GM12878 (cell line): ENCODE results near the gene YWHAH. TPM values are rescaled to one million over a fixed set of nuclear protein-coding genes. Genes with fewer than 3 reads are reported as not detected.

Source experiments
- ATAC-seq: fragments of 200-7000 bp; cut with Tn5 transposase; 3 replicates; pipeline ENCODE4 v1.9.1; 2020; ENCODE audit warnings: mild to moderate bottlenecking, moderate library complexity
- BruUV-seq: library from RNA; stranded (reverse); fragments of 400-500 nt; replicated peaks from 2 replicates; lab custom pipeline; 2021; lab: Mats Ljungman, UMichigan
- CTCF ChIA-PET: fragments of 300-600 bp; sonication (Branson Sonifier 250); formaldehyde crosslinking; extraction: SDS; loops from one replicate; lab custom pipeline; 2021; ENCODE audit warnings: inconsistent platforms; lab: Yijun Ruan, JAX
- POLR2A ChIA-PET: fragments of 350-600 bp; formaldehyde crosslinking; extraction: SDS; loops from one replicate; lab custom pipeline; 2021; ENCODE audit warnings: inconsistent platforms; lab: Charles Lee
- RAD21 ChIA-PET: fragments of 300-600 bp; sonication (Branson Sonifier 250); formaldehyde crosslinking; loops from one replicate; lab custom pipeline; 2023; ENCODE audit warnings: antibody characterized with exemption; ENCODE audit not compliant: unreplicated experiment; lab: Charles Lee
- SMC1A ChIA-PET: fragments of 300-600 bp; sonication (Branson Sonifier 250); formaldehyde crosslinking; loops from one replicate; lab custom pipeline; 2023; ENCODE audit not compliant: unreplicated experiment, uncharacterized antibody; lab: Charles Lee
- DNase-seq: peaks from one replicate; pipeline ENCODE4 v3.0.0-alpha.2; 2011; ENCODE audit warnings: low read depth, low spot score
- FAIRE-seq: peaks from 3 replicates; lab custom pipeline; 2011; peaks lifted over from hg19 to GRCh38; lab: Jason Lieb, UNC
- H2AFZ ChIP-seq: 2 replicates; pipeline ENCODE4 v1.6.0; 2011; ENCODE audit warnings: low read depth, low read length, control low read depth; ENCODE audit not compliant: control insufficient read depth
- H3K27ac ChIP-seq: 2 replicates; pipeline ENCODE4 v1.5.1; 2011; ENCODE audit warnings: control low read depth; ENCODE audit not compliant: control insufficient read depth, insufficient read depth
- H3K27me3 ChIP-seq, 2 experiments: replicated peaks in 1 of 2; 2 replicates each; pipeline versions ENCODE4 v1.6.0 to v1.6.1; 2011; ENCODE audit warnings: low read length in 1 of 2; ENCODE audit not compliant: control insufficient read depth in 2 of 2, insufficient read depth in 2 of 2
- H3K36me3 ChIP-seq, 2 experiments: 2 replicates each; pipeline ENCODE4 v1.5.1; 2011; ENCODE audit warnings: low read length in 1 of 2; ENCODE audit not compliant: control insufficient read depth in 2 of 2, insufficient read depth in 2 of 2
- H3K4me1 ChIP-seq: 2 replicates; pipeline ENCODE4 v1.6.1; 2011; ENCODE audit warnings: mild to moderate bottlenecking, low read length, moderate library complexity, mixed read lengths; ENCODE audit not compliant: control insufficient read depth, insufficient read depth
- H3K4me2 ChIP-seq: 2 replicates; pipeline ENCODE4 v1.6.0; 2011; ENCODE audit warnings: control low read depth; ENCODE audit not compliant: control insufficient read depth, insufficient read depth
- H3K4me3 ChIP-seq: fragments of 200-600 bp; sonication (generic); 2 replicates; pipeline ENCODE4 v1.5.1; 2016
- H3K79me2 ChIP-seq: 2 replicates; pipeline ENCODE4 v1.6.0; 2011; ENCODE audit warnings: low read length; ENCODE audit not compliant: control insufficient read depth, insufficient read depth
- H3K9ac ChIP-seq: 2 replicates; pipeline ENCODE4 v1.8.0; 2011; ENCODE audit warnings: low read length, control low read depth, mixed read lengths; ENCODE audit not compliant: control insufficient read depth, insufficient read depth
- H3K9me3 ChIP-seq: replicated peaks from 3 replicates; pipeline ENCODE4 v1.5.1; 2011; ENCODE audit warnings: mild to moderate bottlenecking, low read length; ENCODE audit not compliant: control insufficient read depth, insufficient read depth
- H4K20me1 ChIP-seq: 2 replicates; pipeline ENCODE4 v1.6.0; 2011; ENCODE audit not compliant: control insufficient read depth, insufficient read depth
- CEBPB ChIP-seq, 2 experiments: fragments of 150-350 bp in 1 of 2; IDR thresholded peaks; 2 replicates each; pipeline ENCODE4 v1.6.1; 2012 to 2014; ENCODE audit warnings: low read depth in 2 of 2, low read length in 2 of 2, borderline replicate concordance in 1 of 2, inconsistent platforms in 1 of 2
- EZH2 ChIP-seq: IDR thresholded peaks from 2 replicates; pipeline ENCODE4 v1.6.1; 2012; ENCODE audit warnings: low read depth, mild to moderate bottlenecking, control low read depth, inconsistent platforms, low read length, borderline replicate concordance; ENCODE audit not compliant: control insufficient read depth
- KLF5 ChIP-seq: fragments of 450-650 bp; IDR thresholded peaks from 2 replicates; pipeline ENCODE4 v1.6.1; 2014; ENCODE audit warnings: mild to moderate bottlenecking; ENCODE audit not compliant: partially characterized antibody
- MEF2B ChIP-seq: fragments of 450-650 bp; IDR thresholded peaks from 2 replicates; pipeline ENCODE4 v1.6.1; 2018; ENCODE audit warnings: mild to moderate bottlenecking, moderate library complexity; ENCODE audit not compliant: partially characterized antibody, poor library complexity, severe bottlenecking
- POLR2AphosphoS2 ChIP-seq: IDR thresholded peaks from 2 replicates; pipeline ENCODE4 v1.6.1; 2011; ENCODE audit warnings: low read depth, mild to moderate bottlenecking, low read length, improper control_type of control experiment, moderate library complexity
- ZSCAN29 ChIP-seq: fragments of 450-650 bp; IDR thresholded peaks from 2 replicates; pipeline ENCODE4 v1.6.1; 2017; ENCODE audit warnings: mild to moderate bottlenecking, moderate library complexity
- WGBS: methylation state at CpG from one replicate; pipeline ENCODE4 v1.1.6; 2016; ENCODE audit warnings: low lambda C conversion rate; ENCODE audit not compliant: insufficient replicate concordance, insufficient coverage; ENCODE audit errors: missing lambda C conversion rate; 5-methylcytosine and 5-hydroxymethylcytosine counted together
- in situ Hi-C: fragments of 300-500 bp; cut with MboI; formaldehyde crosslinking; loops from 9 replicates; pipeline ENCODE4 v1.14.3; 2018; ENCODE audit warnings: mixed read lengths
- intact Hi-C: fragments of 100-400 bp; cut with micrococcal nuclease; formaldehyde crosslinking; loops from one replicate; pipeline ENCODE4 v1.14.2; 2022; ENCODE audit not compliant: unreplicated experiment
- polyA plus RNA-seq, 11 experiments: library from polyadenylated mRNA; depleted of rRNA in 4 of 11; unstranded in 6 of 11; stranded (reverse) in 5 of 11; fragments of >200 nt; fragmentation: Nextera tagmentation in 4 of 11; fragmentation: Illumina TruSeq in 1 of 11; extraction: Ambion mirVana in 4 of 11; extraction: Trizol in 1 of 11; gene quantifications; 1 replicate in 1 of 11; 2 replicates in 10 of 11; pipeline versions ENCODE4 v1.2.1 to v1.2.3, GENCODE V29; 2011 to 2016; ENCODE audit warnings: inconsistent platforms in 2 of 11, missing spikeins in 2 of 11, low read depth in 1 of 11
- total RNA-seq, 4 experiments: library from RNA; depleted of rRNA in 3 of 4; stranded (reverse); fragments of >200 nt in 3 of 4; fragmentation: Illumina TruSeq in 1 of 4; extraction: Trizol in 1 of 4; gene quantifications; 2 replicates each; pipeline versions ENCODE4 v1.2.1 to v1.2.3, GENCODE V29; 2013 to 2021
- TF ChIP-seq, protein P1 (sequence below), 3 experiments: IDR thresholded peaks in 2 of 3; conservative IDR thresholded peaks in 1 of 3; 2 replicates each; pipeline ENCODE4 v1.5.1; 2011; ENCODE audit warnings: low read depth in 3 of 3, low read length in 3 of 3, mild to moderate bottlenecking in 3 of 3, control low read depth in 2 of 3, moderate library complexity in 2 of 3, inconsistent platforms in 1 of 3, mixed read lengths in 1 of 3; ENCODE audit not compliant: control insufficient read depth in 2 of 3, insufficient read depth in 1 of 3; ENCODE audit errors: extremely low read depth in 1 of 3
- TF ChIP-seq, protein P2 (sequence below): IDR thresholded peaks from 2 replicates; pipeline ENCODE4 v1.6.1; 2011; ENCODE audit warnings: borderline replicate concordance, low read depth, mild to moderate bottlenecking, moderate library complexity, mixed read lengths, low read length; ENCODE audit not compliant: insufficient read depth; ENCODE audit errors: extremely low read length

The YWHAH gene
- total and polyA plus RNA-seq, 10 of the 15 experiments (the other 5 are each of a cell fraction or from before 2014, with no cell fraction given) = 34.2 to 197 (median 115) TPM

DNA sequence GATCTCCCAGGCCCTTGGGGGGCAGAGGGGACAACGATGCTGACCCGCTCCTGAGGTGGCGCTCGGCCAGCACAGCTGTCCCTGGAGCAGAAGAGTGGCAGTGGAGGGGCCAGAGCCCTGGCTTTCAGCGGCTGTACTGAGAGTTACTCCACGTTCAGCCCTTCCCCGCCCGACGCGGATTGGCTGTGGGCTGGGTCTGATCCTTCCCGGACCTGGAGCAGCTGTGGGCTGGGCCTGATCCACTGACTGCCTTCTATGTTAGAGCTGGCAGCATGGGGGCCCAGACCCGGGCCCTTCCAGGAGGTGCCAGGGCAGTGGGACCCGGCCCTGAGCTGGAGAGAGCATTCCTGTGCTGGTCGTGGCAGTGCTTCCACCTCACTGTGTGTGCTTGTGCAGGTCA, 27.8 kb downstream of the YWHAH start:
- ChIA-PET RAD21 (no interaction called here), SMC1A (no interaction called here), POLR2A (interaction anchor here (0.5 kb wide), 1 partner anchor 242 kb away, joined by 4 read pairs; no protein-coding TSS in a partner anchor), CTCF (interaction anchor here (0.6 to 11.1 kb wide), 7 partner anchors 10 to 846 kb away, joined by 3 to 128 read pairs (median 4); no protein-coding TSS in a partner anchor)
- TF ChIP-seq MEF2B = no peak
- no peak for TF ChIP-seq ZSCAN29
- TF ChIP-seq, protein P1, sequence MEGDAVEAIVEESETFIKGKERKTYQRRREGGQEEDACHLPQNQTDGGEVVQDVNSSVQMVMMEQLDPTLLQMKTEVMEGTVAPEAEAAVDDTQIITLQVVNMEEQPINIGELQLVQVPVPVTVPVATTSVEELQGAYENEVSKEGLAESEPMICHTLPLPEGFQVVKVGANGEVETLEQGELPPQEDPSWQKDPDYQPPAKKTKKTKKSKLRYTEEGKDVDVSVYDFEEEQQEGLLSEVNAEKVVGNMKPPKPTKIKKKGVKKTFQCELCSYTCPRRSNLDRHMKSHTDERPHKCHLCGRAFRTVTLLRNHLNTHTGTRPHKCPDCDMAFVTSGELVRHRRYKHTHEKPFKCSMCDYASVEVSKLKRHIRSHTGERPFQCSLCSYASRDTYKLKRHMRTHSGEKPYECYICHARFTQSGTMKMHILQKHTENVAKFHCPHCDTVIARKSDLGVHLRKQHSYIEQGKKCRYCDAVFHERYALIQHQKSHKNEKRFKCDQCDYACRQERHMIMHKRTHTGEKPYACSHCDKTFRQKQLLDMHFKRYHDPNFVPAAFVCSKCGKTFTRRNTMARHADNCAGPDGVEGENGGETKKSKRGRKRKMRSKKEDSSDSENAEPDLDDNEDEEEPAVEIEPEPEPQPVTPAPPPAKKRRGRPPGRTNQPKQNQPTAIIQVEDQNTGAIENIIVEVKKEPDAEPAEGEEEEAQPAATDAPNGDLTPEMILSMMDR (IDR thresholded peaks at IDR 0.05 in 2 of 3, conservative IDR thresholded peaks at IDR 0.05 in 1 of 3; ENCODE audit: control insufficient read depth in 2 of 3, extremely low read depth in 1 of 3, insufficient read depth in 1 of 3, low read depth in 3 of 3, low read length in 3 of 3) = no peak
- TF ChIP-seq, protein P2, sequence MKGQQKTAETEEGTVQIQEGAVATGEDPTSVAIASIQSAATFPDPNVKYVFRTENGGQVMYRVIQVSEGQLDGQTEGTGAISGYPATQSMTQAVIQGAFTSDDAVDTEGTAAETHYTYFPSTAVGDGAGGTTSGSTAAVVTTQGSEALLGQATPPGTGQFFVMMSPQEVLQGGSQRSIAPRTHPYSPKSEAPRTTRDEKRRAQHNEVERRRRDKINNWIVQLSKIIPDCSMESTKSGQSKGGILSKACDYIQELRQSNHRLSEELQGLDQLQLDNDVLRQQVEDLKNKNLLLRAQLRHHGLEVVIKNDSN = no peak
- TF ChIP-seq POLR2AphosphoS2 = no peak
- no peak for TF ChIP-seq EZH2
- no peak for TF ChIP-seq KLF5
- no peak for TF ChIP-seq CEBPB (IDR thresholded peaks at IDR 0.05; ENCODE audit: borderline replicate concordance in 1 of 2, low read depth in 2 of 2, low read length in 2 of 2)
- Histone ChIP-seq H3K9ac (no peak overlapping the region), H3K4me3 (no peak overlapping the region), H3K79me2 (no peaks in the 10 kb centered on the region), H2AFZ (no peak overlapping the region), H3K36me3 (no peaks in the 10 kb centered on the region), H3K4me2 (no peak overlapping the region), H4K20me1 (no peaks in the 10 kb centered on the region), H3K4me1 (peaks cover 14% of the 10 kb centered on the region), H3K9me3 (no peaks in the 10 kb centered on the region), H3K27ac (no peak overlapping the region), H3K27me3 (no peaks in the 10 kb centered on the region)
- no TSS peak for BruUV-seq
- no peak for DNase-seq
- ATAC-seq = no peak
- no peak for FAIRE-seq
- intact Hi-C loops = no loop called here
- in situ Hi-C loops = loop anchor here (5.0 kb wide), 1 partner anchor 500 kb away; the partner anchor contains the start of gene FBXO7
- 75% methylated on average over 14 of the region's 14 CpGs for WGBS
